NOMO-1 (cell line): ENCODE data around the gene RAD52.

ENCODE experiments used
- DNase-seq, 2 experiments: peaks; one replicate each; lab custom pipeline; 2025; ENCODE audit not compliant: unreplicated experiment in 2 of 2; lab: John Stamatoyannopoulos, UW

Gene RAD52

GRCh38 chr12:949453-950191 lies at the start of gene RAD52:
TSS of gene RAD52 (minus strand) at chr12:949694. CDS start at chr12:933058, 16,636 bp downstream.
- peak; percentile 99 for DNase-seq

- no peak for DNase-seq
These were observed 48.8 kb upstream of the RAD52 start for GRCh38 chr12:998020-998874.

- no peak for DNase-seq
These were observed 48.0 kb upstream of the RAD52 start for GRCh38 chr12:997505-997904.

GRCh38 chr12:996881-997280 lies 47.4 kb upstream of the RAD52 start:
- no peak for DNase-seq

- no peak for DNase-seq
These were observed 43.2 kb upstream of the RAD52 start for GRCh38 chr12:992647-993046.

GRCh38 chr12:991350-992333 lies 42.1 kb upstream of the RAD52 start:
- no peak for DNase-seq

- DNase-seq, result peak; percentile 59 to 82
These were observed 41.3 kb upstream of the RAD52 start, which contains the start of gene ERC1 for GRCh38 chr12:990661-991349. TSS of gene ERC1 (plus strand) at chr12:991223. CDS start at chr12:1027904, 36,681 bp downstream.

- DNase-seq, result peak; percentile 40
These were observed 40.5 kb upstream of the RAD52 start for GRCh38 chr12:989751-990660.

- DNase-seq, result no peak
These were observed 39.6 kb upstream of the RAD52 start for GRCh38 chr12:989051-989450.

- no peak for DNase-seq
These were observed 39.2 kb upstream of the RAD52 start for GRCh38 chr12:988646-989045.

- no peak for DNase-seq
These were observed 32.5 kb upstream of the RAD52 start for GRCh38 chr12:981961-982360.

- no peak for DNase-seq
These were observed 31.8 kb upstream of the RAD52 start for GRCh38 chr12:981176-981828.

- DNase-seq, result no peak
These were observed 29.9 kb upstream of the RAD52 start for GRCh38 chr12:979349-979748.

- DNase-seq, result no peak
These were observed 27.7 kb upstream of the RAD52 start for GRCh38 chr12:977156-977555.

- no peak for DNase-seq
These were observed 27.1 kb upstream of the RAD52 start for GRCh38 chr12:976644-977043.

- DNase-seq, result no peak
These were observed 24.9 kb upstream of the RAD52 start for GRCh38 chr12:974271-974862.

- DNase-seq, result no peak
These were observed 22.5 kb upstream of the RAD52 start for GRCh38 chr12:971991-972390.

GRCh38 chr12:969821-970220 lies 20.3 kb upstream of the RAD52 start:
- DNase-seq, result no peak
